Lower leg skin (tissue), 3 donors: ENCODE results near the gene IMPDH1.

Experiments used
- POLR2A ChIP-seq, 2 donors: fragments of 450-650 bp; IDR thresholded peaks; one replicate each; pipeline ENCODE4 v1.6.1; 2016 to 2017; ENCODE audit warnings: antibody characterized with exemption in 2 of 2, mild to moderate bottlenecking in 1 of 2, moderate library complexity in 1 of 2
- TF ChIP-seq, protein P1 (sequence below), 3 donors: fragments of 450-650 bp; IDR thresholded peaks; one replicate each; pipeline ENCODE4 v1.5.1; 2016; ENCODE audit warnings: antibody characterized with exemption in 3 of 3, mild to moderate bottlenecking in 3 of 3, moderate library complexity in 2 of 3

DNA sequence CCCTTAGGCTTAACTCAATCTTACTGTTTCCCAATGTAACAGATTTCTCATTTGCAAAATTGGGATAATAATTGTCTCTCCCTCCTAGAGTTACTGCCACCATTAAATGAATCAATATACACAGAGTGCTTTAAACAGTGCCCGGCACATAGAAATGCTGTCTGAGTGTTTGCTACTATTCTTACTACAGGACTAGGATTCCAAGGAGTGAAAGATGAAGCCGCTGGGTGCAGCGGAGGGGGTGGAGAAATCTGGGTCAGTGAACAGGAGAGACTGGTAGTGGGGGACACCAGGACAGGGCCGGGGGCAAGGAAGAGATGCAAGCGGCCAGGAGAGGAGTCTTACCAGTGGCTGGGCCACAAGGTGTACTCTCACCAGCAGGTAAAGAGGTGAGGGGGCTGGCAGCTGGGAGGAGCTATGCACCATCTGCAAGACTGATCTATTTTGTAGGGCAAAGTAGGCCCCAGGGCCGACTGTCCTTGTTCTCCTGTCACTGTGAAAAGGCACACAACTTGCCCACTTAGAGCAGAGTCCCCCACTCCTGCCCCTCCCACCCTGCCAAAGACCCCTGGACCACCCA is 29.8 kb downstream of the IMPDH1 start:
- TF ChIP-seq, protein P1, sequence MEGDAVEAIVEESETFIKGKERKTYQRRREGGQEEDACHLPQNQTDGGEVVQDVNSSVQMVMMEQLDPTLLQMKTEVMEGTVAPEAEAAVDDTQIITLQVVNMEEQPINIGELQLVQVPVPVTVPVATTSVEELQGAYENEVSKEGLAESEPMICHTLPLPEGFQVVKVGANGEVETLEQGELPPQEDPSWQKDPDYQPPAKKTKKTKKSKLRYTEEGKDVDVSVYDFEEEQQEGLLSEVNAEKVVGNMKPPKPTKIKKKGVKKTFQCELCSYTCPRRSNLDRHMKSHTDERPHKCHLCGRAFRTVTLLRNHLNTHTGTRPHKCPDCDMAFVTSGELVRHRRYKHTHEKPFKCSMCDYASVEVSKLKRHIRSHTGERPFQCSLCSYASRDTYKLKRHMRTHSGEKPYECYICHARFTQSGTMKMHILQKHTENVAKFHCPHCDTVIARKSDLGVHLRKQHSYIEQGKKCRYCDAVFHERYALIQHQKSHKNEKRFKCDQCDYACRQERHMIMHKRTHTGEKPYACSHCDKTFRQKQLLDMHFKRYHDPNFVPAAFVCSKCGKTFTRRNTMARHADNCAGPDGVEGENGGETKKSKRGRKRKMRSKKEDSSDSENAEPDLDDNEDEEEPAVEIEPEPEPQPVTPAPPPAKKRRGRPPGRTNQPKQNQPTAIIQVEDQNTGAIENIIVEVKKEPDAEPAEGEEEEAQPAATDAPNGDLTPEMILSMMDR (IDR thresholded peaks at IDR 0.05) = no peak
- no peak for TF ChIP-seq POLR2A (IDR thresholded peaks at IDR 0.05)
